Mesenchymal stem cell (in vitro differentiated cells and primary cell): ENCODE results near the gene KLK14.

ENCODE experiments used
- DNase-seq: peaks from one replicate; pipeline ENCODE4 v3.0.0-alpha.2; 2013
- H2AFZ ChIP-seq: one replicate; pipeline ENCODE4 v1.6.1; 2013; ENCODE audit warnings: low read depth, mild to moderate bottlenecking, control low read depth, inconsistent platforms, low read length, moderate library complexity
- H2AK5ac ChIP-seq: 2 replicates; pipeline ENCODE4 v1.6.1; 2013; ENCODE audit warnings: low read length, moderate library complexity, mild to moderate bottlenecking, inconsistent platforms; ENCODE audit not compliant: severe bottlenecking
- H2BK120ac ChIP-seq: one replicate; pipeline ENCODE4 v1.6.1; 2013; ENCODE audit warnings: low read depth, mild to moderate bottlenecking, inconsistent platforms, low read length, moderate library complexity
- H2BK12ac ChIP-seq, 2 experiments: one replicate each; pipeline ENCODE4 v1.6.1; 2013; ENCODE audit warnings: inconsistent platforms in 2 of 2, low read length in 2 of 2, mild to moderate bottlenecking in 2 of 2, moderate library complexity in 2 of 2, control low read depth in 1 of 2
- H2BK15ac ChIP-seq: one replicate; pipeline ENCODE4 v1.6.1; 2013; ENCODE audit warnings: mild to moderate bottlenecking, low read depth, inconsistent platforms; ENCODE audit not compliant: poor library complexity, severe bottlenecking
- H2BK5ac ChIP-seq: 2 replicates; pipeline ENCODE4 v1.6.1; 2013; ENCODE audit warnings: low read depth, mild to moderate bottlenecking, low read length, control low read depth, inconsistent platforms; ENCODE audit not compliant: poor library complexity, severe bottlenecking
- H3K14ac ChIP-seq, 2 experiments: one replicate each; pipeline ENCODE4 v1.6.1; 2013; ENCODE audit warnings: inconsistent platforms in 2 of 2, low read length in 2 of 2, control low read depth in 1 of 2, mild to moderate bottlenecking in 1 of 2, moderate library complexity in 1 of 2
- H3K18ac ChIP-seq, 2 experiments: one replicate each; pipeline ENCODE4 v1.6.1; 2013; ENCODE audit warnings: inconsistent platforms in 2 of 2, low read length in 2 of 2, control low read depth in 1 of 2, low read depth in 1 of 2, mild to moderate bottlenecking in 1 of 2
- H3K23ac ChIP-seq, 2 experiments: one replicate each; pipeline ENCODE4 v1.6.1; 2013; ENCODE audit warnings: inconsistent platforms in 2 of 2, low read length in 2 of 2, mild to moderate bottlenecking in 2 of 2, moderate library complexity in 2 of 2, control low read depth in 1 of 2
- H3K27ac ChIP-seq: 2 replicates; pipeline ENCODE4 v1.5.1; 2013; ENCODE audit warnings: mild to moderate bottlenecking, moderate library complexity, low read length, control low read depth, inconsistent platforms; ENCODE audit not compliant: poor library complexity, severe bottlenecking
- H3K27me3 ChIP-seq, 2 experiments: 2 replicates each; pipeline versions ENCODE4 v1.6.1 to v1.7.0; 2013; ENCODE audit warnings: low read length in 2 of 2, mild to moderate bottlenecking in 2 of 2, moderate library complexity in 2 of 2, control low read depth in 1 of 2, inconsistent platforms in 1 of 2; ENCODE audit not compliant: control insufficient read depth in 1 of 2, insufficient read depth in 1 of 2
- H3K36me3 ChIP-seq, 2 experiments: 2 replicates each; pipeline versions ENCODE4 v1.6.1 to v1.7.0; 2013; ENCODE audit warnings: low read length in 2 of 2, control low read depth in 1 of 2, inconsistent platforms in 1 of 2, low read depth in 1 of 2, mild to moderate bottlenecking in 1 of 2; ENCODE audit not compliant: insufficient read depth in 2 of 2, control insufficient read depth in 1 of 2
- H3K4ac ChIP-seq, 2 experiments: one replicate each; pipeline ENCODE4 v1.6.1; 2013; ENCODE audit warnings: inconsistent platforms in 2 of 2, low read length in 2 of 2, mild to moderate bottlenecking in 2 of 2, moderate library complexity in 2 of 2, control low read depth in 1 of 2, low read depth in 1 of 2
- H3K4me1 ChIP-seq: 2 replicates; pipeline ENCODE4 v1.6.1; 2013; ENCODE audit warnings: low read depth, low read length, control low read depth; ENCODE audit not compliant: control insufficient read depth, insufficient read depth
- H3K4me2 ChIP-seq: 2 replicates; pipeline ENCODE4 v1.6.1; 2013; ENCODE audit warnings: low read length, mild to moderate bottlenecking, inconsistent platforms; ENCODE audit not compliant: poor library complexity, severe bottlenecking
- H3K4me3 ChIP-seq, 2 experiments: 2 replicates each; pipeline versions ENCODE4 v1.5.1 to v1.7.0; 2013; ENCODE audit warnings: low read length in 2 of 2, mild to moderate bottlenecking in 2 of 2, control low read depth in 1 of 2, low read depth in 1 of 2; ENCODE audit not compliant: insufficient read depth in 1 of 2
- H3K79me1 ChIP-seq: replicated peaks from 2 replicates; pipeline ENCODE4 v1.6.1; 2013; ENCODE audit warnings: mild to moderate bottlenecking, control low read depth, low read length, inconsistent platforms; ENCODE audit not compliant: poor library complexity, severe bottlenecking
- H3K9ac ChIP-seq: 2 replicates; pipeline ENCODE4 v1.7.0; 2013; ENCODE audit warnings: mild to moderate bottlenecking, low read length, moderate library complexity
- H3K9me3 ChIP-seq: 2 replicates; pipeline ENCODE4 v1.7.0; 2013; ENCODE audit warnings: mild to moderate bottlenecking, low read length; ENCODE audit not compliant: control insufficient read depth
- H4K8ac ChIP-seq: one replicate; pipeline ENCODE4 v1.6.1; 2013; ENCODE audit warnings: inconsistent platforms, mild to moderate bottlenecking, low read length, moderate library complexity
- H4K91ac ChIP-seq: one replicate; pipeline ENCODE4 v1.6.1; 2013; ENCODE audit warnings: mild to moderate bottlenecking, low read length, inconsistent platforms
- WGBS: methylation state at CpG from one replicate; pipeline ENCODE4 v1.1.7; 2013; ENCODE audit warnings: mixed read lengths; 5-methylcytosine and 5-hydroxymethylcytosine counted together

Gene KLK14

GRCh38 chr19:51086153-51086850 lies 3.6 kb upstream of the KLK14 start:
- Histone ChIP-seq H3K79me1 (no peaks in the 10 kb centered on the region), H3K27me3 (peaks cover 0 to 25% of the 10 kb centered on the region in 2 experiments), H2AK5ac (no peak overlapping the region), H3K27ac (no peak overlapping the region), H3K4me1 (no peaks in the 10 kb centered on the region), H2AFZ (no peak overlapping the region), H3K9ac (no peak overlapping the region), H3K4ac (no peak overlapping the region), H2BK15ac (no peak overlapping the region), H2BK5ac (no peak overlapping the region), H3K4me2 (no peak overlapping the region), H3K18ac (no peak overlapping the region), H3K14ac (peak overlapping the region in 1 of 2 experiments; percentile 22), H3K9me3 (no peaks in the 10 kb centered on the region), H3K23ac (no peak overlapping the region), H4K8ac (no peak overlapping the region), H3K4me3 (no peak overlapping the region), H3K36me3 (no peaks in the 10 kb centered on the region), H2BK120ac (no peak overlapping the region), H2BK12ac (no peak overlapping the region), H4K91ac (no peak overlapping the region)
- no peak for DNase-seq
- WGBS: 80% methylated on average over 18 of the region's 18 CpGs

- H3K9ac ChIP-seq: no peak overlapping the region
- no peak overlapping the region for H3K23ac ChIP-seq
- H3K27me3 ChIP-seq: peaks cover 0 to 30% of the 10 kb centered on the region in 2 experiments
- no peak overlapping the region for H2AFZ ChIP-seq
- H3K4me1 ChIP-seq: no peaks in the 10 kb centered on the region
- 78% methylated on average over 6 of the region's 7 CpGs for WGBS
- H3K14ac ChIP-seq: no peak overlapping the region
- H4K8ac ChIP-seq: no peak overlapping the region
- H3K36me3 ChIP-seq: no peaks in the 10 kb centered on the region
- H4K91ac ChIP-seq: no peak overlapping the region
- no peak overlapping the region for H3K18ac ChIP-seq
- no peak overlapping the region for H3K4me3 ChIP-seq
- H2AK5ac ChIP-seq: no peak overlapping the region
- no peak overlapping the region for H2BK5ac ChIP-seq
- H3K79me1 ChIP-seq: no peaks in the 10 kb centered on the region
- no peak overlapping the region for H3K4me2 ChIP-seq
- no peak overlapping the region for H2BK120ac ChIP-seq
- no peak overlapping the region for H3K27ac ChIP-seq
- no peak overlapping the region for H3K4ac ChIP-seq
- H2BK15ac ChIP-seq: peak overlapping the region; percentile 12
- DNase-seq: no peak
- no peaks in the 10 kb centered on the region for H3K9me3 ChIP-seq
- no peak overlapping the region for H2BK12ac ChIP-seq
Observed at GRCh38 chr19:51084505-51084904, 1.8 kb upstream of the KLK14 start.

- Histone ChIP-seq H3K9me3 (no peaks in the 10 kb centered on the region), H3K27ac (no peak overlapping the region), H3K27me3 (peaks cover 0 to 30% of the 10 kb centered on the region in 2 experiments), H2BK5ac (no peak overlapping the region), H2AFZ (no peak overlapping the region), H4K8ac (no peak overlapping the region), H3K4me1 (no peaks in the 10 kb centered on the region), H3K9ac (no peak overlapping the region), H2BK120ac (no peak overlapping the region), H3K4me3 (no peak overlapping the region), H3K18ac (no peak overlapping the region), H3K4me2 (no peak overlapping the region), H4K91ac (no peak overlapping the region), H2BK15ac (no peak overlapping the region), H2AK5ac (no peak overlapping the region), H3K14ac (no peak overlapping the region), H3K36me3 (no peaks in the 10 kb centered on the region), H2BK12ac (no peak overlapping the region), H3K79me1 (no peaks in the 10 kb centered on the region), H3K23ac (no peak overlapping the region), H3K4ac (no peak overlapping the region)
- WGBS: 73% methylated on average over 11 of the region's 14 CpGs
- DNase-seq: no peak
Observed at GRCh38 chr19:51083783-51084182, 1.1 kb upstream of the KLK14 start.

GRCh38 chr19:51083181-51083580 lies 494 bp upstream of the KLK14 start:
- H3K9me3 ChIP-seq: no peaks in the 10 kb centered on the region
- H2BK5ac ChIP-seq: no peak overlapping the region
- H3K36me3 ChIP-seq: no peaks in the 10 kb centered on the region
- H2BK15ac ChIP-seq: no peak overlapping the region
- H4K8ac ChIP-seq: no peak overlapping the region
- H3K4ac ChIP-seq: no peak overlapping the region
- no peak overlapping the region for H3K27ac ChIP-seq
- no peaks in the 10 kb centered on the region for H3K4me1 ChIP-seq
- H2BK120ac ChIP-seq: no peak overlapping the region
- no peak overlapping the region for H3K4me3 ChIP-seq
- no peak overlapping the region for H3K9ac ChIP-seq
- no peak overlapping the region for H3K23ac ChIP-seq
- H3K18ac ChIP-seq: no peak overlapping the region
- 40% methylated on average over 4 of the region's 4 CpGs for WGBS
- no peak overlapping the region for H2AFZ ChIP-seq
- DNase-seq: no peak
- no peak overlapping the region for H3K14ac ChIP-seq
- H2AK5ac ChIP-seq: no peak overlapping the region
- H2BK12ac ChIP-seq: no peak overlapping the region
- H3K4me2 ChIP-seq: no peak overlapping the region
- H3K79me1 ChIP-seq: no peaks in the 10 kb centered on the region
- no peak overlapping the region for H4K91ac ChIP-seq
- H3K27me3 ChIP-seq: peaks cover 0 to 30% of the 10 kb centered on the region in 2 experiments
